Embryonic facial prominence (tissue), 1 donor: ENCODE data around the gene ANO5.

Experiments
- DNase-seq: peaks from one replicate; pipeline ENCODE4 v3.0.0-alpha.2; 2016; ENCODE audit errors: extremely low spot score

The ANO5 gene

GRCh38 chr11:22331771-22332170 lies 138.9 kb downstream of the ANO5 start:
- DNase-seq = no peak
